OCI-LY1 (cell line): ENCODE data around the gene ARHGAP35.
A peak's percentile ranks its signal among the peaks of the same experiment; 100 is the strongest.

Source experiments
- H2AFZ ChIP-seq: fragments of 200-600 bp; sonication (generic), shearing (Covaris generic); 2 replicates; pipeline ENCODE4 v1.6.0; 2014; ENCODE audit warnings: antibody characterized with exemption, mild to moderate bottlenecking, low read length
- H3F3A ChIP-seq: fragments of 200-600 bp; sonication (generic), shearing (Covaris generic); 2 replicates; pipeline ENCODE4 v1.6.0; 2014; ENCODE audit warnings: mild to moderate bottlenecking, antibody characterized with exemption, low read length, moderate library complexity; ENCODE audit not compliant: insufficient read depth
- H3K27ac ChIP-seq: fragments of 200-600 bp; sonication (generic); 2 replicates; pipeline ENCODE4 v1.5.1; 2014; ENCODE audit warnings: low read length, mixed run types, mild to moderate bottlenecking, low read depth; ENCODE audit not compliant: poor library complexity, severe bottlenecking
- H3K27me3 ChIP-seq: fragments of 200-600 bp; sonication (generic); 2 replicates; pipeline ENCODE4 v1.6.0; 2014; ENCODE audit warnings: antibody characterized with exemption, mild to moderate bottlenecking, low read length, moderate library complexity; ENCODE audit not compliant: insufficient read depth
- H3K36me3 ChIP-seq: fragments of 200-600 bp; sonication (generic); 2 replicates; pipeline ENCODE4 v1.6.1; 2014; ENCODE audit warnings: mild to moderate bottlenecking, antibody characterized with exemption, low read length, moderate library complexity, mixed read lengths; ENCODE audit not compliant: insufficient read depth
- H3K4me1 ChIP-seq: fragments of 200-600 bp; sonication (generic); 2 replicates; pipeline ENCODE4 v1.5.1; 2014; ENCODE audit warnings: mild to moderate bottlenecking, low read length, moderate library complexity; ENCODE audit not compliant: insufficient read depth, severe bottlenecking
- H3K4me2 ChIP-seq: fragments of 200-600 bp; sonication (generic), shearing (Covaris generic); 2 replicates; pipeline ENCODE4 v1.6.1; 2014; ENCODE audit warnings: low read length
- H3K4me3 ChIP-seq: fragments of 200-600 bp; sonication (generic); 2 replicates; pipeline ENCODE4 v1.5.1; 2014; ENCODE audit warnings: low read length, low read depth, mild to moderate bottlenecking, mixed read lengths; ENCODE audit not compliant: poor library complexity, severe bottlenecking
- H3K79me2 ChIP-seq: fragments of 200-600 bp; shearing (Covaris generic); 2 replicates; pipeline ENCODE4 v1.6.1; 2016; ENCODE audit warnings: mixed run types, low read length, mixed read lengths; ENCODE audit not compliant: insufficient read depth
- H3K9ac ChIP-seq: fragments of 200-600 bp; sonication (generic), shearing (Covaris generic); 2 replicates; pipeline ENCODE4 v1.6.1; 2014; ENCODE audit warnings: mild to moderate bottlenecking, low read length, mixed read lengths
- H3K9me2 ChIP-seq: fragments of 200-600 bp; sonication (generic), shearing (Covaris generic); 2 replicates; pipeline ENCODE4 v1.6.1; 2014; ENCODE audit warnings: low read depth, mild to moderate bottlenecking, low read length, mixed read lengths
- H3K9me3 ChIP-seq: fragments of 200-600 bp; shearing (Covaris generic); 2 replicates; pipeline ENCODE4 v1.6.1; 2014; ENCODE audit warnings: low read length, mixed read lengths
- H4K20me1 ChIP-seq: fragments of 200-600 bp; sonication (generic), shearing (Covaris generic); 2 replicates; pipeline ENCODE4 v1.6.0; 2016; ENCODE audit warnings: mild to moderate bottlenecking, low read length; ENCODE audit not compliant: insufficient read depth
- CTCF ChIP-seq: fragments of 200-600 bp; sonication (generic), shearing (Covaris generic); IDR thresholded peaks from 2 replicates; pipeline ENCODE4 v1.5.1; 2017; ENCODE audit warnings: mild to moderate bottlenecking, antibody characterized with exemption, low read length, moderate library complexity, mixed read lengths
- EZH2 ChIP-seq: fragments of 200-600 bp; sonication (generic), shearing (Covaris generic); IDR thresholded peaks from 2 replicates; pipeline ENCODE4 v1.8.0; 2017; ENCODE audit warnings: borderline replicate concordance, mixed run types, mild to moderate bottlenecking, antibody characterized with exemption, low read length, moderate library complexity, mixed read lengths

Gene ARHGAP35

GRCh38 chr19:46844067-46844489, 16.7 kb upstream of the ARHGAP35 start:
- Histone ChIP-seq H3K79me2 (no peaks in the 10 kb centered on the region), H3F3A (no peaks in the 10 kb centered on the region), H3K4me3 (no peak overlapping the region), H3K9ac (no peak overlapping the region), H3K4me1 (peaks cover 11% of the 10 kb centered on the region), H3K9me2 (no peaks in the 10 kb centered on the region), H4K20me1 (no peaks in the 10 kb centered on the region), H3K27me3 (no peaks in the 10 kb centered on the region), H2AFZ (no peak overlapping the region), H3K4me2 (no peak overlapping the region), H3K9me3 (no peaks in the 10 kb centered on the region), H3K36me3 (peaks cover 14% of the 10 kb centered on the region; the same call in 1 of the 2 replicates), H3K27ac (no peak overlapping the region)
- TF ChIP-seq CTCF (no peak), EZH2 (no peak)

GRCh38 chr19:46845959-46846459, 14.8 kb upstream of the ARHGAP35 start:
- H3K79me2 ChIP-seq: no peaks in the 10 kb centered on the region

GRCh38 chr19:46847528-46847927, 13.3 kb upstream of the ARHGAP35 start:
- no peak for TF ChIP-seq EZH2
- no peak for TF ChIP-seq CTCF
- H4K20me1 ChIP-seq: no peaks in the 10 kb centered on the region
- H3K4me1 ChIP-seq: peaks cover 22% of the 10 kb centered on the region
- no peak overlapping the region for H3K9ac ChIP-seq
- no peaks in the 10 kb centered on the region for H3K79me2 ChIP-seq
- no peaks in the 10 kb centered on the region for H3F3A ChIP-seq
- H3K9me3 ChIP-seq: no peaks in the 10 kb centered on the region
- H3K27ac ChIP-seq: no peak overlapping the region
- H3K4me3 ChIP-seq: no peak overlapping the region
- H3K4me2 ChIP-seq: no peak overlapping the region
- H3K36me3 ChIP-seq: peaks cover 6% of the 10 kb centered on the region; the same call in 1 of the 2 replicates
- no peaks in the 10 kb centered on the region for H3K9me2 ChIP-seq
- H2AFZ ChIP-seq: no peak overlapping the region
- H3K27me3 ChIP-seq: no peaks in the 10 kb centered on the region

More at GRCh38 chr19:46845959-46846459, 14.8 kb upstream of the ARHGAP35 start:
- no peaks in the 10 kb centered on the region for H3K9me3 ChIP-seq
- no peaks in the 10 kb centered on the region for H3K27me3 ChIP-seq
- peak overlapping the region; percentile 6 for H3K27ac ChIP-seq
- no peaks in the 10 kb centered on the region for H4K20me1 ChIP-seq
- peaks cover 6% of the 10 kb centered on the region; the same call in 1 of the 2 replicates for H3K36me3 ChIP-seq
- no peak overlapping the region for H3K4me3 ChIP-seq
- H3K9me2 ChIP-seq: no peaks in the 10 kb centered on the region
- peaks cover 22% of the 10 kb centered on the region for H3K4me1 ChIP-seq
- no peak overlapping the region for H2AFZ ChIP-seq
- TF ChIP-seq EZH2: no peak
- TF ChIP-seq CTCF: no peak
- no peak overlapping the region for H3K9ac ChIP-seq
- peak overlapping the region; percentile 31; the same call in 1 of the 2 replicates for H3K4me2 ChIP-seq
- no peaks in the 10 kb centered on the region for H3F3A ChIP-seq
